Lower leg skin (tissue), 3 donors: ENCODE data around the gene SLC39A2.

Experiments
- POLR2A ChIP-seq, 2 donors: fragments of 450-650 bp; IDR thresholded peaks; one replicate each; pipeline ENCODE4 v1.6.1; 2016 to 2017; ENCODE audit warnings: antibody characterized with exemption in 2 of 2, mild to moderate bottlenecking in 1 of 2, moderate library complexity in 1 of 2
- TF ChIP-seq, protein P1 (sequence below), 3 donors: fragments of 450-650 bp; IDR thresholded peaks; one replicate each; pipeline ENCODE4 v1.5.1; 2016; ENCODE audit warnings: antibody characterized with exemption in 3 of 3, mild to moderate bottlenecking in 3 of 3, moderate library complexity in 2 of 3

DNA sequence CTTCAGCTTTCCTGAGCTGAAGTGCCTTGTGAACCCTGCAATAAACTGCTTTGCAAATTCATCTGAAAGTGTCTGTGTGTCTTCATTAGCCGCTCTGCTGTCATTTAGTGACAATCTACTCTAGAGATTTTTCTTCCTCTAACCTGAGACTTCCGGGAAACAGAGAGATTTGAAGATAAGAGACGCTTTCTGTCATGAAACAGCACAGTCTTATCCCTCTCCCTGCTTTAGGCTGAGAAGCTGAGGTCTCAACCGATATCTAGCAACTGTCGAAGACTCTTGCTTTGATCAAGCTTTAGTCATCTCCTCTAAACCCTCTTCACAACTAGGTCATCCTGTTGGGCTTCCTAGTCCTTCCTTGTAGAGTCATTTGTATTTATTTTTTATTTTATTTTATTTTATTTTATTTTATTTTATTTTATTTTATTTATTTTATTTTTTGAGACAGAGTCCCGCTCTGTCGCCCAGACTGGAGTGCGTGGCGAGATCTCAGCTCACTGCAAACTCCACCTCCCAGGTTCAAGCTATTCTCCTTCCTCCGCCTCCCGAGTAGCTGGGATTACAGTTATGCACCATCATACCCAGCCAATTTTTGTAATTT is 42.6 kb upstream of the SLC39A2 start:
- TF ChIP-seq, protein P1, sequence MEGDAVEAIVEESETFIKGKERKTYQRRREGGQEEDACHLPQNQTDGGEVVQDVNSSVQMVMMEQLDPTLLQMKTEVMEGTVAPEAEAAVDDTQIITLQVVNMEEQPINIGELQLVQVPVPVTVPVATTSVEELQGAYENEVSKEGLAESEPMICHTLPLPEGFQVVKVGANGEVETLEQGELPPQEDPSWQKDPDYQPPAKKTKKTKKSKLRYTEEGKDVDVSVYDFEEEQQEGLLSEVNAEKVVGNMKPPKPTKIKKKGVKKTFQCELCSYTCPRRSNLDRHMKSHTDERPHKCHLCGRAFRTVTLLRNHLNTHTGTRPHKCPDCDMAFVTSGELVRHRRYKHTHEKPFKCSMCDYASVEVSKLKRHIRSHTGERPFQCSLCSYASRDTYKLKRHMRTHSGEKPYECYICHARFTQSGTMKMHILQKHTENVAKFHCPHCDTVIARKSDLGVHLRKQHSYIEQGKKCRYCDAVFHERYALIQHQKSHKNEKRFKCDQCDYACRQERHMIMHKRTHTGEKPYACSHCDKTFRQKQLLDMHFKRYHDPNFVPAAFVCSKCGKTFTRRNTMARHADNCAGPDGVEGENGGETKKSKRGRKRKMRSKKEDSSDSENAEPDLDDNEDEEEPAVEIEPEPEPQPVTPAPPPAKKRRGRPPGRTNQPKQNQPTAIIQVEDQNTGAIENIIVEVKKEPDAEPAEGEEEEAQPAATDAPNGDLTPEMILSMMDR (IDR thresholded peaks at IDR 0.05): no peak
- no peak for TF ChIP-seq POLR2A (IDR thresholded peaks at IDR 0.05)
